HG02970 (cell line): ENCODE data around the gene PMS2.
"Not testable (repeated sequence)": the region's sequence is repeated elsewhere in the genome, so short reads cannot be mapped to it uniquely, and the experiment has no call there.

ENCODE experiments used
- ATAC-seq: cut with Tn5 transposase; IDR thresholded peaks from one replicate; pipeline ENCODE4 v1.9.1; 2021; ENCODE audit warnings: mild to moderate bottlenecking, moderate library complexity, moderate number of reproducible peaks; ENCODE audit not compliant: unreplicated experiment, low FRiP score

PMS2 gene

GRCh38 chr7:6015917-6016652 lies 7.2 kb upstream of the PMS2 start:
- no peak for ATAC-seq

- no peak for ATAC-seq
Observed at GRCh38 chr7:6012355-6013104, 3.7 kb upstream of the PMS2 start.

GRCh38 chr7:6011541-6011940 lies 2.7 kb upstream of the PMS2 start:
- no peak for ATAC-seq

GRCh38 chr7:6010370-6010769 lies 1.5 kb upstream of the PMS2 start:
- not testable (repeated sequence) for ATAC-seq

- not testable (repeated sequence) for ATAC-seq
Observed at GRCh38 chr7:6007835-6008590, 836 bp downstream of the PMS2 start.

GRCh38 chr7:6007386-6007785 lies 1.5 kb downstream of the PMS2 start:
- ATAC-seq, result no peak

GRCh38 chr7:5997210-5997808 lies 11.5 kb downstream of the PMS2 start:
- no peak for ATAC-seq

GRCh38 chr7:5987061-5987460 lies 21.8 kb downstream of the PMS2 start:
- not testable (repeated sequence) for ATAC-seq

GRCh38 chr7:5979680-5980314 lies 29.1 kb downstream of the PMS2 start:
- ATAC-seq, result not testable (repeated sequence)

GRCh38 chr7:5973580-5973979 lies 35.3 kb downstream of the PMS2 start:
- not testable (repeated sequence) for ATAC-seq

GRCh38 chr7:5970347-5970911 lies 38.4 kb downstream of the PMS2 start, which contains the start of gene RSPH10B:
RSPH10B (minus strand) TSS chr7:5970689; CDS start chr7:5967116, 3,573 bp downstream.
- not testable (repeated sequence) for ATAC-seq

- ATAC-seq, result not testable (repeated sequence)
Observed at GRCh38 chr7:5963810-5964209, 45.0 kb downstream of the PMS2 start.

- not testable (repeated sequence) for ATAC-seq
Observed at GRCh38 chr7:5963205-5963604, 45.6 kb downstream of the PMS2 start.

GRCh38 chr7:5934945-5935450 lies 73.9 kb downstream of the PMS2 start:
- not testable (repeated sequence) for ATAC-seq

- not testable (repeated sequence) for ATAC-seq
Observed at GRCh38 chr7:5931905-5932644, 76.8 kb downstream of the PMS2 start.

- ATAC-seq, result not testable (repeated sequence)
Observed at GRCh38 chr7:5931250-5931649, 77.6 kb downstream of the PMS2 start.

- ATAC-seq, result not testable (repeated sequence)
Observed at GRCh38 chr7:5930290-5930689, 78.6 kb downstream of the PMS2 start.

GRCh38 chr7:5926263-5926870 lies 82.5 kb downstream of the PMS2 start:
- not testable (repeated sequence) for ATAC-seq
